PFSK-1 (cell line): ENCODE data around the gene MMP15.

Source experiments
- FOXP2 ChIP-seq: optimal IDR thresholded peaks from 2 replicates; pipeline ENCODE3; 2011; ENCODE audit warnings: borderline replicate concordance, control low read depth, inconsistent platforms; ENCODE audit not compliant: insufficient read depth; ENCODE audit errors: extremely low read length, extremely low read depth
- POLR2AphosphoS5 ChIP-seq: IDR thresholded peaks from 2 replicates; pipeline ENCODE4 v1.6.1; 2012; ENCODE audit warnings: low read depth, mild to moderate bottlenecking, control low read depth, low read length, moderate library complexity
- SIN3A ChIP-seq: IDR thresholded peaks from 2 replicates; pipeline ENCODE4 v1.6.1; 2012; ENCODE audit warnings: mild to moderate bottlenecking, low read length, moderate library complexity, borderline replicate concordance; ENCODE audit not compliant: insufficient read depth
- TAF1 ChIP-seq: IDR thresholded peaks from 2 replicates; pipeline ENCODE4 v1.6.1; 2012; ENCODE audit warnings: low read length, control low read depth, borderline replicate concordance; ENCODE audit not compliant: insufficient read depth
- TF ChIP-seq, protein P1 (sequence below), 2 experiments: IDR thresholded peaks; 2 replicates each; pipeline versions ENCODE4 v1.6.1 to v1.8.0; 2011 to 2012; ENCODE audit warnings: low read depth in 2 of 2, low read length in 2 of 2, control low read depth in 1 of 2, inconsistent platforms in 1 of 2, mild to moderate bottlenecking in 1 of 2, moderate library complexity in 1 of 2; ENCODE audit not compliant: insufficient read depth in 1 of 2

MMP15 gene

DNA sequence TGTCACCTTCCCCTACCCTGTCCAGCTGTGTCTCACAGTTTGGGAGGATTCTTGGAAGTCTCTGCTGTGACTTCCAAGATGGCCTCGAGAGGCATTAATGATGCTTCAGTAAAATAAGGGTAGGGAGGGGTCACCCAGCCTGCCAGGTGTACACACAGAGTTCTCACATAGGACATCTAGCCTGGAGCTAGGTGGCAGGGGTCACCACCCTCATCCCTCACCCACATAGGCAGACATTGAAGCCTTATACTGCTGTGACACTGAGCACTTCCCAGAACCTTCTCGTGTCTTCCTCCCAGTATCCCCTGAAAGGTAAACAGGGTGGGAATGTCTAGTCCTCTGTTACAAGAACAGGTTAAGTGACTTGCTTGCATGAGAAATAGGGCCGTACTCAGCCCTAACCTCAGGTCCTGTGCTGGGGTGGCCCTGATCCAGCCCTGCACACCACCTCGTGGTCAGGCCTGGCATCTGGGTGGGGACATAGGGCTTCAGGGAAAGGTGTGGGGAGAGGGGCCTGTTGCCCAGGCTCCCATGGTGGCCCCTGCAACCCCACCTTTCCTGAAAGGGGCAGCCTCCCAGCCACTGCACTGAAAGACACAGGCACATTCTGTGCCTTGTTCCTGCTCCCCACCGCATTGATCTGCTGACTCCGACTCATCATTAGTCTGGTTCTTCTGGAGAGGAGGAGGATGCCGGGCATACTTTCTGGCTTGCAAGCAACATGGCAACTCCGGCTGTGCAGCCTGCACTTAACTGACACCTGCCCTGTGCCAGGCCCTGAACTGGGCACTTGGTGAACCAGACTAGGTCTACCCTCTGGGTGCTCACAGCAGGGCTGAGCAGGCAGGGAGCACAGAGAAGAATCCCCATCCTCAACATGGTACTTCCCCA, 3.6 kb upstream of the MMP15 start:
- no peak for TF ChIP-seq FOXP2
- TF ChIP-seq, protein P1, sequence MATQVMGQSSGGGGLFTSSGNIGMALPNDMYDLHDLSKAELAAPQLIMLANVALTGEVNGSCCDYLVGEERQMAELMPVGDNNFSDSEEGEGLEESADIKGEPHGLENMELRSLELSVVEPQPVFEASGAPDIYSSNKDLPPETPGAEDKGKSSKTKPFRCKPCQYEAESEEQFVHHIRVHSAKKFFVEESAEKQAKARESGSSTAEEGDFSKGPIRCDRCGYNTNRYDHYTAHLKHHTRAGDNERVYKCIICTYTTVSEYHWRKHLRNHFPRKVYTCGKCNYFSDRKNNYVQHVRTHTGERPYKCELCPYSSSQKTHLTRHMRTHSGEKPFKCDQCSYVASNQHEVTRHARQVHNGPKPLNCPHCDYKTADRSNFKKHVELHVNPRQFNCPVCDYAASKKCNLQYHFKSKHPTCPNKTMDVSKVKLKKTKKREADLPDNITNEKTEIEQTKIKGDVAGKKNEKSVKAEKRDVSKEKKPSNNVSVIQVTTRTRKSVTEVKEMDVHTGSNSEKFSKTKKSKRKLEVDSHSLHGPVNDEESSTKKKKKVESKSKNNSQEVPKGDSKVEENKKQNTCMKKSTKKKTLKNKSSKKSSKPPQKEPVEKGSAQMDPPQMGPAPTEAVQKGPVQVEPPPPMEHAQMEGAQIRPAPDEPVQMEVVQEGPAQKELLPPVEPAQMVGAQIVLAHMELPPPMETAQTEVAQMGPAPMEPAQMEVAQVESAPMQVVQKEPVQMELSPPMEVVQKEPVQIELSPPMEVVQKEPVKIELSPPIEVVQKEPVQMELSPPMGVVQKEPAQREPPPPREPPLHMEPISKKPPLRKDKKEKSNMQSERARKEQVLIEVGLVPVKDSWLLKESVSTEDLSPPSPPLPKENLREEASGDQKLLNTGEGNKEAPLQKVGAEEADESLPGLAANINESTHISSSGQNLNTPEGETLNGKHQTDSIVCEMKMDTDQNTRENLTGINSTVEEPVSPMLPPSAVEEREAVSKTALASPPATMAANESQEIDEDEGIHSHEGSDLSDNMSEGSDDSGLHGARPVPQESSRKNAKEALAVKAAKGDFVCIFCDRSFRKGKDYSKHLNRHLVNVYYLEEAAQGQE (IDR thresholded peaks at IDR 0.05; ENCODE audit: insufficient read depth in 1 of 2, low read depth in 2 of 2, low read length in 2 of 2), result no peak
- TF ChIP-seq SIN3A, result no peak
- no peak for TF ChIP-seq POLR2AphosphoS5
- no peak for TF ChIP-seq TAF1

DNA sequence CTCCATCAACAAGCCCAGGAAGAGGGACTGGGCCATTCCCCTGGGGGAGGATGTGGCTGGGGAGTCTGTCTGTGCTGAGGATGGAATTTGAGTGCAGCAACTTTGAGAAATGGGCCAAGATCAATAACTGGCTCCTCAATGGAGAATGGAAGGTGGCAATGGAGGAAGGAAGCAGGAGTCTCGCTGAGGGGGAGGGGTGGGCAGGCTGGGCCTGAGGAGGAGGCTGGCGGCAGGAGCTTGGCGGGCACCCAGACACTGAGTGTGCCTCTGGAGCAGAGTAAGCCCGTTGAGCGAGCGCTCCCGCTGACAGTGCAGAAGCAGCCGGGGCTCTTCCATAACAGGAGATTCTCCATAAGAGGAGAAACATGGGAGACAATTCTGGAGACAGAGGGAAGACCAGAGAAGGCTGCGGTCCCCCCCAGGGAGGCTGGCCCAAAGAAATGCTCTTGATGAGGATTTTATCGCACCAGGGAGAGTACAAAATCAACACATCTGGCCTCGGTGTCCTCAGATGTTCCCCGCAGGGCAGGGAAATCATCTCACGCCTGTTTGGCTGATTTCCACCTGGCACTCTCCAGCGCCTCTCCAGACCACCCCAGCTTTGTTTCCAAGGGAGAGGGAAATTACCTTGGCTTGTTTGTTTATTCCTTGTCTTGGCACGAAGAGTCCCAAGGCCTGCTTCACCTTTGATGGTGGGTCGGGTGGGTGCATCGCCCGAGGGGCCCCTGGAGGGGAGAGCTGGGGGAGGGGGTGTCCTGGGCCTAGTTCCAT, 2.8 kb upstream of the MMP15 start:
- no peak for TF ChIP-seq FOXP2
- TF ChIP-seq SIN3A, result no peak
- no peak for TF ChIP-seq POLR2AphosphoS5
- TF ChIP-seq, protein P1 (IDR thresholded peaks at IDR 0.05; ENCODE audit: insufficient read depth in 1 of 2, low read depth in 2 of 2, low read length in 2 of 2), result no peak
- no peak for TF ChIP-seq TAF1

DNA sequence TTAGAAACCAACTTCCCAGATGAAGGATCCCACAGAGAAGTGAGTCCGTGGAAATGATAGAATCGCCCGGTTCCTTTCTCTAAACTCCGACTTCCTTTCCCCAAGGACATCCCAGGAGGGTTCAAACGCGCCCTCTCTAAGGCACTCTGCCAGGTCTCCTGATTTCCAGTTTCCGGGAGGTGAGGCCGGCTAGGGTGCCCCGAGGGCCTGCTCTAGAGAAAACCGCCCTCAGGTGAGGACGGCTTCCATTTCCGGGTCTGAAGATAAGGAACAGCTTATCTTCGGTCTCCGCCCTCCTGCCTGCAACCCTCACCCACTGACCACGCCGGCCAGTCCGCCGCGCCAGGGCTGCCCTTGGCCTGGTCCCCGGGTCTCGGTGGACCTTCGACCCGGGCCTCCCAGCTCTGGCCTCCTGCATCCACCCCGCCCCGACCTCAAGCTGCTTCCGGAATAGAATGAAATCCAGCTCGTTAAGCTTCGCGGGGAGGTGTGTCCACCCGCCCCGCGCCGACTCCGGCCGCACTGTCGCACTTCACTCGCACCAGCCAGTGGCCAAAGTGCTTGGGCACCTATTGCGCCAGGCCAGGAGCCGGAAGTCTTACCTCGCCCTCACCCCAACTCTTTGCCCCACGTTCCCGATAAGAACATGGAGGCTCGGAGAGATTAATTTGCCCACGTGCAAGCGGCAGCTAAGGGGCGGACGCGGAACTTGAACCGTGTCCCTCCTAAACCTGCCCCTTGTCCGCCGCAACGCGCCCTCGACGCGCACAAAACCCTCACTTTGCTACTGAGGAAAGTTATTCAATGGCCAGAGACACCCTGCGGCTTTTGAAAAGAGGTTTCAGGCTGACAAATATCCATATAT, 836 bp upstream of the MMP15 start:
- TF ChIP-seq TAF1 (no peak), FOXP2 (no peak), SIN3A (no peak)
- TF ChIP-seq, protein P1 (IDR thresholded peaks at IDR 0.05; ENCODE audit: insufficient read depth in 1 of 2, low read depth in 2 of 2, low read length in 2 of 2), result no peak

DNA sequence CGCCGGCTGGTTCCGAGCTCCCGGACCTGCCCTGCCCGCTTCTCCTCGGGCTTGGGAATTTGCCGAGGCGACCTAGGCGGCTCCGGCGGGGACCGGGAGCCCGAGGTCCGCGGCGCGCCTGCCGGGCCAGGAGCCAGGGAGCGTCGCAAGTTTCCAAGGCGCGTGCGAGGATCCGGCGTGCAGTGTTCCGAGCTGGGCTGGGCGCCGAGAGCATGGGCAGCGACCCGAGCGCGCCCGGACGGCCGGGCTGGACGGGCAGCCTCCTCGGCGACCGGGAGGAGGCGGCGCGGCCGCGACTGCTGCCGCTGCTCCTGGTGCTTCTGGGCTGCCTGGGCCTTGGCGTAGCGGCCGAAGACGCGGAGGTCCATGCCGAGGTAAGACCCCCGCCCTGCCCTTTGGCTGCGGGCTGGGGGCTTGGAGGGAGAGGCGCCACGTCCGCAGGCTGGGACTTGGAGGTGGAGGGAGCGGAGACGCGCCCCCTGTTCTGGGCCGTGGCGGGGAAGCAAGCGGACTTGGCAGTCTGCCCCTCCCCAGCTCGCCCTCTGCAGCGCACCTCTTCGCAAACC, 668 bp downstream of the MMP15 start:
- TF ChIP-seq, protein P1 (IDR thresholded peaks at IDR 0.05; ENCODE audit: insufficient read depth in 1 of 2, low read depth in 2 of 2, low read length in 2 of 2), result no peak
- TF ChIP-seq POLR2AphosphoS5, result no peak
- no peak for TF ChIP-seq FOXP2
